ENCODE measurements around the gene CDCA7.

GRCh38 chr2:173394091-173394974 lies 39.7 kb downstream of the CDCA7 start:
- no peak for TF ChIP-seq POLR2AphosphoS5 (IDR thresholded peaks at IDR 0.05)
- TF ChIP-seq CTCF (IDR thresholded peaks at IDR 0.05), result no peak
- TF ChIP-seq EP300 (IDR thresholded peaks at IDR 0.05), result no peak
